ENCODE results near the gene ISL1.

The ISL1 gene

DNA sequence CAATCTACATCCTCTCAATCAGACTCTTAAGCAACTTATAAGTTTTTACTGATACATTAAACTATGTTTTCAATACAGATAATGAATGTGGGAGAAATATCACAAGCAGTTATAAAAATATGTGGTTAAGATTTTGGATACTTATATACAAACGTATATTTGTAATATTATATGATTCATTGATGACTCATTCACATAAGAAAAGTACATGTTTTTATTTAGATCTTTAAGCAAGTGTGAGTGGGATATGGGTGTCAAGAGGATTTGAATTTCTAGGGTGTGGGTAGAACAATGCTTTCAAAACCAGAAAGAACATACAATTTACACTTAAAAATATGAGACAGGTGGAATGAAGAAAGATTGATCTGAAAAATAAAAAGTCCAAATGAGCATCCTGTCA lies 36.1 kb upstream of the ISL1 start:
- H3K4me2 ChIP-seq (ENCODE audit: low read depth, low read length, poor library complexity, severe bottlenecking): no peak overlapping the region
- H3K36me3 ChIP-seq (ENCODE audit: low read length): no peaks in the 10 kb centered on the region
- H3K9ac ChIP-seq (ENCODE audit: low read length): no peak overlapping the region
- H3K4me3 ChIP-seq (ENCODE audit: insufficient read depth, low read length, poor library complexity, severe bottlenecking): no peak overlapping the region
- H4K20me1 ChIP-seq (ENCODE audit: low read depth, low read length): no peaks in the 10 kb centered on the region
- no peak overlapping the region for H3K27ac ChIP-seq (ENCODE audit: low read depth, low read length)
- no peaks in the 10 kb centered on the region for H3K9me2 ChIP-seq (replicated peaks; ENCODE audit: insufficient read depth, low read length)
- TF ChIP-seq, protein P1, sequence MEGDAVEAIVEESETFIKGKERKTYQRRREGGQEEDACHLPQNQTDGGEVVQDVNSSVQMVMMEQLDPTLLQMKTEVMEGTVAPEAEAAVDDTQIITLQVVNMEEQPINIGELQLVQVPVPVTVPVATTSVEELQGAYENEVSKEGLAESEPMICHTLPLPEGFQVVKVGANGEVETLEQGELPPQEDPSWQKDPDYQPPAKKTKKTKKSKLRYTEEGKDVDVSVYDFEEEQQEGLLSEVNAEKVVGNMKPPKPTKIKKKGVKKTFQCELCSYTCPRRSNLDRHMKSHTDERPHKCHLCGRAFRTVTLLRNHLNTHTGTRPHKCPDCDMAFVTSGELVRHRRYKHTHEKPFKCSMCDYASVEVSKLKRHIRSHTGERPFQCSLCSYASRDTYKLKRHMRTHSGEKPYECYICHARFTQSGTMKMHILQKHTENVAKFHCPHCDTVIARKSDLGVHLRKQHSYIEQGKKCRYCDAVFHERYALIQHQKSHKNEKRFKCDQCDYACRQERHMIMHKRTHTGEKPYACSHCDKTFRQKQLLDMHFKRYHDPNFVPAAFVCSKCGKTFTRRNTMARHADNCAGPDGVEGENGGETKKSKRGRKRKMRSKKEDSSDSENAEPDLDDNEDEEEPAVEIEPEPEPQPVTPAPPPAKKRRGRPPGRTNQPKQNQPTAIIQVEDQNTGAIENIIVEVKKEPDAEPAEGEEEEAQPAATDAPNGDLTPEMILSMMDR (IDR thresholded peaks at IDR 0.05; ENCODE audit: insufficient read depth, low read length, poor library complexity, severe bottlenecking): no peak
- TF ChIP-seq EZH2phosphoT487 (conservative IDR thresholded peaks at IDR 0.05; ENCODE audit: low read length): no peak
- no peaks in the 10 kb centered on the region for H3K9me3 ChIP-seq (ENCODE audit: insufficient read depth, low read length)
- no peak overlapping the region for H2AFZ ChIP-seq (ENCODE audit: low read depth, low read length, severe bottlenecking)
- H3F3A ChIP-seq (ENCODE audit: insufficient read depth): no peaks in the 10 kb centered on the region
- H3K79me2 ChIP-seq (ENCODE audit: insufficient read depth, low read length): no peaks in the 10 kb centered on the region
- no peaks in the 10 kb centered on the region for H3K27me3 ChIP-seq (ENCODE audit: low read length)

DNA sequence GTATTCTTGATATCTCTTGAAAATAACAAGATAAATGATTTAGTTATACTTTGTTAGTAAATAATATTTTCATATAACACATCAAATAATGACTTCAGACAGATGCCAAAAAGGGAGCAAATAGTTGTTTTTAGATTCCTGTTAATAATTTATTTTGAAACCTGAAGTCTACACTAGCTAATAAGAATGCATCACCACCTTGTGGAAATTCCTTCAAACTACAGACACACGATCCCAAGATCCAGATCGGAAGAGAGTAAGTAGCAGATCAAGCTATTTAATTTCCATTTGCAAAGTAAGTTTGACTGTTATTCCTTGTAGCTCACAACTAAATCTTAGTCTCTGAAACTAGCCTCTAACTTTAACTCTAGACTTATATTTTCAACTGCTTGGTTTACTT lies 35.5 kb upstream of the ISL1 start:
- Histone ChIP-seq H3F3A (ENCODE audit: insufficient read depth) (no peaks in the 10 kb centered on the region), H3K9me2 (replicated peaks; ENCODE audit: insufficient read depth, low read length) (no peaks in the 10 kb centered on the region), H2AFZ (ENCODE audit: low read depth, low read length, severe bottlenecking) (no peak overlapping the region), H3K4me3 (ENCODE audit: insufficient read depth, low read length, poor library complexity, severe bottlenecking) (no peak overlapping the region), H3K27me3 (ENCODE audit: low read length) (no peaks in the 10 kb centered on the region), H3K36me3 (ENCODE audit: low read length) (no peaks in the 10 kb centered on the region), H3K9me3 (ENCODE audit: insufficient read depth, low read length) (no peaks in the 10 kb centered on the region), H3K9ac (ENCODE audit: low read length) (no peak overlapping the region), H3K27ac (ENCODE audit: low read depth, low read length) (no peak overlapping the region), H3K79me2 (ENCODE audit: insufficient read depth, low read length) (no peaks in the 10 kb centered on the region), H3K4me2 (ENCODE audit: low read depth, low read length, poor library complexity, severe bottlenecking) (no peak overlapping the region), H4K20me1 (ENCODE audit: low read depth, low read length) (no peaks in the 10 kb centered on the region)
- TF ChIP-seq EZH2phosphoT487 (conservative IDR thresholded peaks at IDR 0.05; ENCODE audit: low read length): no peak
- TF ChIP-seq, protein P1 (IDR thresholded peaks at IDR 0.05; ENCODE audit: insufficient read depth, low read length, poor library complexity, severe bottlenecking): no peak

DNA sequence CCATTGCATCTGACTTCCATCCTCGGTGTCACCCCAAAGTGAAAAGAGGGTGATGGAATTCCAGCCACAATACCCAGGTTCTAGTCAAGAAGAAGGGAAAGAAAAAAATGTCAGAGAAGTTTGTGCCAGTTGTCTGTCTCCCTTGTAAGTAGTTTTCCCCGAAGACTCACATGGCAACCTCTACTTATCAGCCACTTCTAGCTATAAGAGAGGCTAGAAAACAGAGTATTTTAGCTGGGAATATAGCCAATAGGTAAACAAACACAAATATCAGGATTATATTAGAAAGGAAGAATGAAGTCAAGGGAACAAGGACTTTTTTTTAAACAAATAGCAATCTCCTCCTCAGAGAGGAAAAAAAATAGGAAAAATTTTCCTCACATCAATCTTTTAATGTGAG lies 12.2 kb upstream of the ISL1 start:
- no peaks in the 10 kb centered on the region for H4K20me1 ChIP-seq (ENCODE audit: low read depth, low read length)
- no peak overlapping the region for H3K9ac ChIP-seq (ENCODE audit: low read length)
- no peaks in the 10 kb centered on the region for H3K9me3 ChIP-seq (ENCODE audit: insufficient read depth, low read length)
- H3F3A ChIP-seq (ENCODE audit: insufficient read depth): no peaks in the 10 kb centered on the region
- TF ChIP-seq EZH2phosphoT487 (conservative IDR thresholded peaks at IDR 0.05; ENCODE audit: low read length): no peak
- TF ChIP-seq, protein P1 (IDR thresholded peaks at IDR 0.05; ENCODE audit: insufficient read depth, low read length, poor library complexity, severe bottlenecking): no peak
- no peaks in the 10 kb centered on the region for H3K27me3 ChIP-seq (ENCODE audit: low read length)
- H3K9me2 ChIP-seq (replicated peaks; ENCODE audit: insufficient read depth, low read length): no peaks in the 10 kb centered on the region
- no peak overlapping the region for H3K27ac ChIP-seq (ENCODE audit: low read depth, low read length)
- no peak overlapping the region for H2AFZ ChIP-seq (ENCODE audit: low read depth, low read length, severe bottlenecking)
- H3K79me2 ChIP-seq (ENCODE audit: insufficient read depth, low read length): no peaks in the 10 kb centered on the region
- H3K4me2 ChIP-seq (ENCODE audit: low read depth, low read length, poor library complexity, severe bottlenecking): no peak overlapping the region
- no peak overlapping the region for H3K4me3 ChIP-seq (ENCODE audit: insufficient read depth, low read length, poor library complexity, severe bottlenecking)
- H3K36me3 ChIP-seq (ENCODE audit: low read length): no peaks in the 10 kb centered on the region

Data from SU-DHL-6 (cell line).